ENCODE measurements around the gene CD96.

DNA sequence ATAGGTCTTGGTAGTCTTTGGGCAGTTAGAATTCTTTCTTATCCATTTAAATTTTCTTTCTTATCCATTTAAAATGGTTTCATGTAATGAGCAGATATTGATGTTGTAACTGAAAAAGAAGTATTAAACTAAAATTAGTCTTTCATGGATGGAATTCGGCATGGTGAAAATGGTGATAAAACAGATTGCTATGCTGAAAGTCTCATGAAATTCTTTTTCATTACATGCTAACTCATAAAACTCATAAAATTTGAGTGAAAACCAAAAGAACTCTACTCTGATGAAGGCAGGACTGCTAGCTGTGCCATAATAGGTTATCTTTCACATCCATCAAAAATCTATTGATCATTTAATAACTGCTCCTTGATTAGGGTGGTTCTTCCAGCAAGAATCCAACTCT, 3.9 kb upstream of the CD96 start:
- TF ChIP-seq EZH2 (IDR thresholded peaks at IDR 0.05; ENCODE audit: low read depth, unreplicated experiment) = no peak
- TF ChIP-seq POLR2AphosphoS5 (IDR thresholded peaks at IDR 0.05; ENCODE audit: low read depth) = no peak
- TF ChIP-seq, protein P1, sequence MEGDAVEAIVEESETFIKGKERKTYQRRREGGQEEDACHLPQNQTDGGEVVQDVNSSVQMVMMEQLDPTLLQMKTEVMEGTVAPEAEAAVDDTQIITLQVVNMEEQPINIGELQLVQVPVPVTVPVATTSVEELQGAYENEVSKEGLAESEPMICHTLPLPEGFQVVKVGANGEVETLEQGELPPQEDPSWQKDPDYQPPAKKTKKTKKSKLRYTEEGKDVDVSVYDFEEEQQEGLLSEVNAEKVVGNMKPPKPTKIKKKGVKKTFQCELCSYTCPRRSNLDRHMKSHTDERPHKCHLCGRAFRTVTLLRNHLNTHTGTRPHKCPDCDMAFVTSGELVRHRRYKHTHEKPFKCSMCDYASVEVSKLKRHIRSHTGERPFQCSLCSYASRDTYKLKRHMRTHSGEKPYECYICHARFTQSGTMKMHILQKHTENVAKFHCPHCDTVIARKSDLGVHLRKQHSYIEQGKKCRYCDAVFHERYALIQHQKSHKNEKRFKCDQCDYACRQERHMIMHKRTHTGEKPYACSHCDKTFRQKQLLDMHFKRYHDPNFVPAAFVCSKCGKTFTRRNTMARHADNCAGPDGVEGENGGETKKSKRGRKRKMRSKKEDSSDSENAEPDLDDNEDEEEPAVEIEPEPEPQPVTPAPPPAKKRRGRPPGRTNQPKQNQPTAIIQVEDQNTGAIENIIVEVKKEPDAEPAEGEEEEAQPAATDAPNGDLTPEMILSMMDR (conservative IDR thresholded peaks at IDR 0.05; ENCODE audit: low read depth in 2 of 2) = no peak
- TF ChIP-seq, protein P2, sequence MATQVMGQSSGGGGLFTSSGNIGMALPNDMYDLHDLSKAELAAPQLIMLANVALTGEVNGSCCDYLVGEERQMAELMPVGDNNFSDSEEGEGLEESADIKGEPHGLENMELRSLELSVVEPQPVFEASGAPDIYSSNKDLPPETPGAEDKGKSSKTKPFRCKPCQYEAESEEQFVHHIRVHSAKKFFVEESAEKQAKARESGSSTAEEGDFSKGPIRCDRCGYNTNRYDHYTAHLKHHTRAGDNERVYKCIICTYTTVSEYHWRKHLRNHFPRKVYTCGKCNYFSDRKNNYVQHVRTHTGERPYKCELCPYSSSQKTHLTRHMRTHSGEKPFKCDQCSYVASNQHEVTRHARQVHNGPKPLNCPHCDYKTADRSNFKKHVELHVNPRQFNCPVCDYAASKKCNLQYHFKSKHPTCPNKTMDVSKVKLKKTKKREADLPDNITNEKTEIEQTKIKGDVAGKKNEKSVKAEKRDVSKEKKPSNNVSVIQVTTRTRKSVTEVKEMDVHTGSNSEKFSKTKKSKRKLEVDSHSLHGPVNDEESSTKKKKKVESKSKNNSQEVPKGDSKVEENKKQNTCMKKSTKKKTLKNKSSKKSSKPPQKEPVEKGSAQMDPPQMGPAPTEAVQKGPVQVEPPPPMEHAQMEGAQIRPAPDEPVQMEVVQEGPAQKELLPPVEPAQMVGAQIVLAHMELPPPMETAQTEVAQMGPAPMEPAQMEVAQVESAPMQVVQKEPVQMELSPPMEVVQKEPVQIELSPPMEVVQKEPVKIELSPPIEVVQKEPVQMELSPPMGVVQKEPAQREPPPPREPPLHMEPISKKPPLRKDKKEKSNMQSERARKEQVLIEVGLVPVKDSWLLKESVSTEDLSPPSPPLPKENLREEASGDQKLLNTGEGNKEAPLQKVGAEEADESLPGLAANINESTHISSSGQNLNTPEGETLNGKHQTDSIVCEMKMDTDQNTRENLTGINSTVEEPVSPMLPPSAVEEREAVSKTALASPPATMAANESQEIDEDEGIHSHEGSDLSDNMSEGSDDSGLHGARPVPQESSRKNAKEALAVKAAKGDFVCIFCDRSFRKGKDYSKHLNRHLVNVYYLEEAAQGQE (IDR thresholded peaks at IDR 0.05; ENCODE audit: unreplicated experiment) = no peak
- TF ChIP-seq, protein P3, sequence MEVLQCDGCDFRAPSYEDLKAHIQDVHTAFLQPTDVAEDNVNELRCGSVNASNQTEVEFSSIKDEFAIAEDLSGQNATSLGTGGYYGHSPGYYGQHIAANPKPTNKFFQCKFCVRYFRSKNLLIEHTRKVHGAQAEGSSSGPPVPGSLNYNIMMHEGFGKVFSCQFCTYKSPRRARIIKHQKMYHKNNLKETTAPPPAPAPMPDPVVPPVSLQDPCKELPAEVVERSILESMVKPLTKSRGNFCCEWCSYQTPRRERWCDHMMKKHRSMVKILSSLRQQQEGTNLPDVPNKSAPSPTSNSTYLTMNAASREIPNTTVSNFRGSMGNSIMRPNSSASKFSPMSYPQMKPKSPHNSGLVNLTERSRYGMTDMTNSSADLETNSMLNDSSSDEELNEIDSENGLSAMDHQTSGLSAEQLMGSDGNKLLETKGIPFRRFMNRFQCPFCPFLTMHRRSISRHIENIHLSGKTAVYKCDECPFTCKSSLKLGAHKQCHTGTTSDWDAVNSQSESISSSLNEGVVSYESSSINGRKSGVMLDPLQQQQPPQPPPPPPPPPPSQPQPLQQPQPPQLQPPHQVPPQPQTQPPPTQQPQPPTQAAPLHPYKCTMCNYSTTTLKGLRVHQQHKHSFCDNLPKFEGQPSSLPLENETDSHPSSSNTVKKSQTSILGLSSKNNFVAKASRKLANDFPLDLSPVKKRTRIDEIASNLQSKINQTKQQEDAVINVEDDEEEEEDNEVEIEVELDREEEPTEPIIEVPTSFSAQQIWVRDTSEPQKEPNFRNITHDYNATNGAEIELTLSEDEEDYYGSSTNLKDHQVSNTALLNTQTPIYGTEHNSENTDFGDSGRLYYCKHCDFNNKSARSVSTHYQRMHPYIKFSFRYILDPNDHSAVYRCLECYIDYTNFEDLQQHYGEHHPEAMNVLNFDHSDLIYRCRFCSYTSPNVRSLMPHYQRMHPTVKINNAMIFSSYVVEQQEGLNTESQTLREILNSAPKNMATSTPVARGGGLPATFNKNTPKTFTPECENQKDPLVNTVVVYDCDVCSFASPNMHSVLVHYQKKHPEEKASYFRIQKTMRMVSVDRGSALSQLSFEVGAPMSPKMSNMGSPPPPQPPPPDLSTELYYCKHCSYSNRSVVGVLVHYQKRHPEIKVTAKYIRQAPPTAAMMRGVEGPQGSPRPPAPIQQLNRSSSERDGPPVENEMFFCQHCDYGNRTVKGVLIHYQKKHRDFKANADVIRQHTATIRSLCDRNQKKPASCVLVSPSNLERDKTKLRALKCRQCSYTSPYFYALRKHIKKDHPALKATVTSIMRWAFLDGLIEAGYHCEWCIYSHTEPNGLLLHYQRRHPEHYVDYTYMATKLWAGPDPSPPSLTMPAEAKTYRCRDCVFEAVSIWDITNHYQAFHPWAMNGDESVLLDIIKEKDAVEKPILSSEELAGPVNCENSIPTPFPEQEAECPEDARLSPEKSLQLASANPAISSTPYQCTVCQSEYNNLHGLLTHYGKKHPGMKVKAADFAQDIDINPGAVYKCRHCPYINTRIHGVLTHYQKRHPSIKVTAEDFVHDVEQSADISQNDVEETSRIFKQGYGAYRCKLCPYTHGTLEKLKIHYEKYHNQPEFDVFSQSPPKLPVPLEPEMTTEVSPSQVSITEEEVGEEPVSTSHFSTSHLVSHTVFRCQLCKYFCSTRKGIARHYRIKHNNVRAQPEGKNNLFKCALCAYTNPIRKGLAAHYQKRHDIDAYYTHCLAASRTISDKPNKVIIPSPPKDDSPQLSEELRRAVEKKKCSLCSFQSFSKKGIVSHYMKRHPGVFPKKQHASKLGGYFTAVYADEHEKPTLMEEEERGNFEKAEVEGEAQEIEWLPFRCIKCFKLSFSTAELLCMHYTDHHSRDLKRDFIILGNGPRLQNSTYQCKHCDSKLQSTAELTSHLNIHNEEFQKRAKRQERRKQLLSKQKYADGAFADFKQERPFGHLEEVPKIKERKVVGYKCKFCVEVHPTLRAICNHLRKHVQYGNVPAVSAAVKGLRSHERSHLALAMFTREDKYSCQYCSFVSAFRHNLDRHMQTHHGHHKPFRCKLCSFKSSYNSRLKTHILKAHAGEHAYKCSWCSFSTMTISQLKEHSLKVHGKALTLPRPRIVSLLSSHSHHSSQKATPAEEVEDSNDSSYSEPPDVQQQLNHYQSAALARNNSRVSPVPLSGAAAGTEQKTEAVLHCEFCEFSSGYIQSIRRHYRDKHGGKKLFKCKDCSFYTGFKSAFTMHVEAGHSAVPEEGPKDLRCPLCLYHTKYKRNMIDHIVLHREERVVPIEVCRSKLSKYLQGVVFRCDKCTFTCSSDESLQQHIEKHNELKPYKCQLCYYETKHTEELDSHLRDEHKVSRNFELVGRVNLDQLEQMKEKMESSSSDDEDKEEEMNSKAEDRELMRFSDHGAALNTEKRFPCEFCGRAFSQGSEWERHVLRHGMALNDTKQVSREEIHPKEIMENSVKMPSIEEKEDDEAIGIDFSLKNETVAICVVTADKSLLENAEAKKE (CRISPR knock-in tag; IDR thresholded peaks at IDR 0.05) = no peak
- TF ChIP-seq EZH2phosphoT487 (IDR thresholded peaks at IDR 0.05; ENCODE audit: unreplicated experiment) = no peak
- no peak for TF ChIP-seq ZNF331 (CRISPR knock-in tag; IDR thresholded peaks at IDR 0.05; ENCODE audit: low read depth)
- TF ChIP-seq NANOG (IDR thresholded peaks at IDR 0.05; ENCODE audit: borderline replicate concordance) = no peak
- TF ChIP-seq ZNF114 (CRISPR knock-in tag; IDR thresholded peaks at IDR 0.05) = no peak
- no peak for TF ChIP-seq JUNB (IDR thresholded peaks at IDR 0.05; ENCODE audit: unreplicated experiment)

Data from GM23338 (cell line).